Loucy (cell line): ENCODE data around the gene PTPN2.

Source experiments
- H2AFZ ChIP-seq: fragments of 200-600 bp; sonication (generic); 2 replicates; pipeline ENCODE4 v1.6.0; 2016; ENCODE audit warnings: antibody characterized with exemption, mild to moderate bottlenecking, low read length, moderate library complexity
- H3F3A ChIP-seq: fragments of 200-600 bp; 2 replicates; pipeline ENCODE4 v1.6.0; 2016; ENCODE audit warnings: antibody characterized with exemption, low read depth, mild to moderate bottlenecking
- H3K27me3 ChIP-seq: fragments of 200-600 bp; sonication (generic); 2 replicates; pipeline ENCODE4 v1.6.1; 2014; ENCODE audit warnings: low read length, mild to moderate bottlenecking; ENCODE audit not compliant: insufficient read depth, poor library complexity, severe bottlenecking
- H3K36me3 ChIP-seq: fragments of 200-600 bp; sonication (generic); 2 replicates; pipeline ENCODE4 v1.6.1; 2016; ENCODE audit warnings: low read length; ENCODE audit not compliant: insufficient read depth
- H3K4me1 ChIP-seq: fragments of 200-600 bp; sonication (generic); 2 replicates; pipeline ENCODE4 v1.5.1; 2014; ENCODE audit warnings: low read length, mild to moderate bottlenecking; ENCODE audit not compliant: insufficient read depth, poor library complexity, severe bottlenecking
- H3K4me2 ChIP-seq: fragments of 200-600 bp; sonication (generic); 2 replicates; pipeline ENCODE4 v1.6.0; 2014; ENCODE audit warnings: antibody characterized with exemption, low read length, low read depth, mild to moderate bottlenecking; ENCODE audit not compliant: poor library complexity, severe bottlenecking
- H3K4me3 ChIP-seq: fragments of 200-600 bp; sonication (generic); 2 replicates; pipeline ENCODE4 v1.5.1; 2014; ENCODE audit warnings: low read length, mild to moderate bottlenecking, mixed read lengths; ENCODE audit not compliant: poor library complexity, severe bottlenecking
- H3K79me2 ChIP-seq: fragments of 200-600 bp; sonication (generic); 2 replicates; pipeline ENCODE4 v1.6.1; 2014; ENCODE audit warnings: low read length; ENCODE audit not compliant: insufficient read depth
- H3K9ac ChIP-seq: fragments of 200-600 bp; sonication (generic); 2 replicates; pipeline ENCODE4 v1.6.0; 2014; ENCODE audit warnings: mild to moderate bottlenecking, low read depth, low read length, moderate library complexity; ENCODE audit not compliant: poor library complexity, severe bottlenecking
- H3K9me2 ChIP-seq: fragments of 200-600 bp; sonication (generic); replicated peaks from 2 replicates; pipeline ENCODE4 v1.6.1; 2016; ENCODE audit warnings: low read depth, low read length, mixed read lengths
- H3K9me3 ChIP-seq: fragments of 200-600 bp; sonication (generic); 2 replicates; pipeline ENCODE4 v1.6.1; 2014; ENCODE audit warnings: mild to moderate bottlenecking, antibody characterized with exemption, low read length, low read depth; ENCODE audit not compliant: insufficient read depth
- H4K20me1 ChIP-seq: fragments of 200-600 bp; sonication (generic); 2 replicates; pipeline ENCODE4 v1.6.0; 2014; ENCODE audit warnings: antibody characterized with exemption, low read length, mild to moderate bottlenecking; ENCODE audit not compliant: insufficient read depth, poor library complexity, severe bottlenecking
- CTCF ChIP-seq: fragments of 200-600 bp; sonication (generic); conservative IDR thresholded peaks from 2 replicates; pipeline ENCODE4 v1.5.1; 2014; ENCODE audit warnings: mild to moderate bottlenecking, antibody characterized with exemption, low read length
- EZH2phosphoT487 ChIP-seq: fragments of 200-600 bp; IDR thresholded peaks from 2 replicates; pipeline ENCODE4 v1.6.1; 2018; ENCODE audit warnings: antibody characterized with exemption, mild to moderate bottlenecking, moderate library complexity, borderline replicate concordance

PTPN2 gene

DNA sequence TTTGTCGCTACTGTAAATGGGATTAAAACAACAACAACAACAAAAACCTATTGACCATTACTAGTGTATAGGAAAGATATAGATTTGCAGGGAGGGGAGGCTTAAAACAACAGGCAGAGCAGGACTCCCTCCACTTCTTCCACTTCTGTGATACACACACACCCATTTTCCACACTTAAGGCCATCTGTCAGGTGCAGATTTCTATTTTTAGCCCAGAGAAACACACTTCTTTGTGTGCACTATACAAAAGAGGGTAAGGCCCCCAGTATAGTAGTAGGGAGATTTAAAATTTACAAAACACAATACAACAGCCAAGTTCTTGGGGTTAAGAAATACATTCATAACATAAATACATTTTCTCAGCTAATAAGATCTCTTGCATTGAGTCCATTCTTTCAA is 22.4 kb downstream of the PTPN2 start:
- Histone ChIP-seq H3K79me2 (peaks cover 77% of the 10 kb centered on the region), H3K4me3 (no peak overlapping the region), H3K36me3 (no peaks in the 10 kb centered on the region), H3K4me1 (peaks cover 30% of the 10 kb centered on the region), H3K9me3 (no peaks in the 10 kb centered on the region), H4K20me1 (peaks cover 8% of the 10 kb centered on the region), H3K9me2 (no peaks in the 10 kb centered on the region), H3F3A (peaks cover 4% of the 10 kb centered on the region; the same call in 1 of the 2 replicates), H2AFZ (no peak overlapping the region), H3K9ac (no peak overlapping the region), H3K4me2 (no peak overlapping the region), H3K27me3 (no peaks in the 10 kb centered on the region)
- no peak for TF ChIP-seq CTCF
- TF ChIP-seq EZH2phosphoT487: no peak

DNA sequence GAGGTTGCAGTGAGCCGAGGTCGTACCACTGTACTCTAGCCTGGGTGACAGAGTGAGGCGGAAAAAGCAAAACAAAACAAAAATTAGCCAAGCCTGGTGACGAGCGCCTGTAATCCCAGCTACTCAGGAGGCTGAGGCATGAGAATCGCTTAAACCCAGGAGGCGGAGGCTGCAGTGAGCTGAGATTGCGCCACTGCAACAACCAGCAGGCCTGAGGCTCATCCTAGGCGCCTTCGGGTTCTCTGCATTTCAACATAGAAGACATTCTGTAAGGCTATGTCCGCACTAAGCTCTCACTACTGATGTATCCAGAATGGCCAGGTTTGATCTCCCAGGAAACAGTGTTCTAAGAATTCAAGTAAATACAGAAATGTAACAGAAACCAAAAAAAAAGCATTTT is 23.5 kb downstream of the PTPN2 start:
- H3K4me2 ChIP-seq: no peak overlapping the region
- H3F3A ChIP-seq: peaks cover 4% of the 10 kb centered on the region; the same call in 1 of the 2 replicates
- H3K4me1 ChIP-seq: peaks cover 30% of the 10 kb centered on the region
- TF ChIP-seq CTCF (no peak), EZH2phosphoT487 (no peak)
- peaks cover 9% of the 10 kb centered on the region; the same call in 1 of the 2 replicates for H3K36me3 ChIP-seq
- no peak overlapping the region for H2AFZ ChIP-seq
- no peak overlapping the region for H3K4me3 ChIP-seq
- peaks cover 8% of the 10 kb centered on the region for H4K20me1 ChIP-seq
- peaks cover 76% of the 10 kb centered on the region for H3K79me2 ChIP-seq
- H3K9me2 ChIP-seq: no peaks in the 10 kb centered on the region
- H3K27me3 ChIP-seq: no peaks in the 10 kb centered on the region
- H3K9me3 ChIP-seq: no peaks in the 10 kb centered on the region
- H3K9ac ChIP-seq: no peak overlapping the region

DNA sequence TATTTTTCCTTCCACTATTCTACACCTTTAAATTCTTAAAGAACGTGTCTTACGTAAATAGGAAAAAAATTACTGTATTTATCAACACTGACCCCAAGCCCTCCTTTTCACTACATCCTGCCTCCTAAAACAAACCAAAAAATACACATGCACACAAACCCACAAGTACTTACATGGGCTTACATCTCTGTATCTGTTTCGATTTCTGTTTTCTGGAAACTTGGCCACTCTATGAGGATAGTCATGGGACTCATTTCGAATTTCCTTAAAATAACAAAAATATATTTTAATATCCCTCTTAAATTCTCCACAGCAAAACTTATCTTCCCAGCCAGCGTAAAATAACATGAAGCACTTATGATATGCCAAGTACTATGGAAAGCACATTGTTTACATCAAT is 25.0 kb downstream of the PTPN2 start:
- Histone ChIP-seq H3K4me3 (no peak overlapping the region), H3K9ac (no peak overlapping the region), H3K79me2 (peaks cover 60% of the 10 kb centered on the region), H3K4me1 (peaks cover 30% of the 10 kb centered on the region), H4K20me1 (peaks cover 4% of the 10 kb centered on the region), H3K27me3 (no peaks in the 10 kb centered on the region), H3K9me2 (no peaks in the 10 kb centered on the region), H2AFZ (no peak overlapping the region), H3K9me3 (no peaks in the 10 kb centered on the region), H3K4me2 (no peak overlapping the region), H3F3A (peaks cover 4% of the 10 kb centered on the region; the same call in 1 of the 2 replicates), H3K36me3 (peaks cover 9% of the 10 kb centered on the region; the same call in 1 of the 2 replicates)
- TF ChIP-seq EZH2phosphoT487 (no peak), CTCF (no peak)
